Measurements from ENCODE around the gene COL4A3.

COL4A3 gene

GRCh38 chr2:227192491-227192890 is 28.1 kb downstream of the COL4A3 start:
- Histone ChIP-seq H3K18ac (ENCODE audit: low read depth in 1 of 2, low read length in 2 of 2) (no peak overlapping the region), H2BK12ac (ENCODE audit: low read length in 2 of 2) (no peak overlapping the region), H3K27me3 (ENCODE audit: control insufficient read depth in 1 of 2, insufficient read depth in 1 of 2, low read length in 2 of 2) (no peaks in the 10 kb centered on the region), H2AK5ac (ENCODE audit: low read length, severe bottlenecking) (peak overlapping the region; percentile 27), H3K4me2 (ENCODE audit: low read length, poor library complexity, severe bottlenecking) (no peak overlapping the region), H2BK15ac (ENCODE audit: low read depth, poor library complexity, severe bottlenecking) (no peak overlapping the region), H3K9me3 (ENCODE audit: control insufficient read depth, low read length) (no peaks in the 10 kb centered on the region), H3K4me1 (ENCODE audit: control insufficient read depth, insufficient read depth, low read depth, low read length) (no peaks in the 10 kb centered on the region), H3K14ac (ENCODE audit: low read length in 2 of 2) (no peak overlapping the region), H2AFZ (ENCODE audit: low read depth, low read length) (no peak overlapping the region), H4K8ac (ENCODE audit: low read length) (no peak overlapping the region), H3K9ac (ENCODE audit: low read length) (no peak overlapping the region), H3K27ac (ENCODE audit: low read length, poor library complexity, severe bottlenecking) (no peak overlapping the region), H4K91ac (ENCODE audit: low read length) (no peak overlapping the region), H2BK5ac (ENCODE audit: low read depth, low read length, poor library complexity, severe bottlenecking) (no peak overlapping the region), H3K4ac (ENCODE audit: low read depth in 1 of 2, low read length in 2 of 2) (no peak overlapping the region), H3K4me3 (ENCODE audit: insufficient read depth in 1 of 2, low read depth in 1 of 2, low read length in 2 of 2) (no peak overlapping the region), H3K23ac (ENCODE audit: low read length in 2 of 2) (no peak overlapping the region), H2BK120ac (ENCODE audit: low read depth, low read length) (no peak overlapping the region), H3K79me1 (replicated peaks; ENCODE audit: low read length, poor library complexity, severe bottlenecking) (no peaks in the 10 kb centered on the region), H3K36me3 (ENCODE audit: control insufficient read depth in 1 of 2, insufficient read depth in 2 of 2, low read depth in 1 of 2, low read length in 2 of 2) (no peaks in the 10 kb centered on the region)
- 100% methylated on average over 1 of the region's 3 CpGs for WGBS
- no peak for DNase-seq

GRCh38 chr2:227194219-227194618 is 29.8 kb downstream of the COL4A3 start:
- Histone ChIP-seq H3K79me1 (replicated peaks; ENCODE audit: low read length, poor library complexity, severe bottlenecking) (no peaks in the 10 kb centered on the region), H2AFZ (ENCODE audit: low read depth, low read length) (no peak overlapping the region), H3K9ac (ENCODE audit: low read length) (no peak overlapping the region), H2BK15ac (ENCODE audit: low read depth, poor library complexity, severe bottlenecking) (no peak overlapping the region), H3K4ac (ENCODE audit: low read depth in 1 of 2, low read length in 2 of 2) (no peak overlapping the region), H3K4me3 (ENCODE audit: insufficient read depth in 1 of 2, low read depth in 1 of 2, low read length in 2 of 2) (no peak overlapping the region), H3K14ac (ENCODE audit: low read length in 2 of 2) (no peak overlapping the region), H3K27ac (ENCODE audit: low read length, poor library complexity, severe bottlenecking) (no peak overlapping the region), H3K9me3 (ENCODE audit: control insufficient read depth, low read length) (no peaks in the 10 kb centered on the region), H2AK5ac (ENCODE audit: low read length, severe bottlenecking) (no peak overlapping the region), H4K91ac (ENCODE audit: low read length) (no peak overlapping the region), H2BK5ac (ENCODE audit: low read depth, low read length, poor library complexity, severe bottlenecking) (no peak overlapping the region), H3K4me1 (ENCODE audit: control insufficient read depth, insufficient read depth, low read depth, low read length) (no peaks in the 10 kb centered on the region), H3K36me3 (ENCODE audit: control insufficient read depth in 1 of 2, insufficient read depth in 2 of 2, low read depth in 1 of 2, low read length in 2 of 2) (no peaks in the 10 kb centered on the region), H3K27me3 (ENCODE audit: control insufficient read depth in 1 of 2, insufficient read depth in 1 of 2, low read length in 2 of 2) (no peaks in the 10 kb centered on the region), H4K8ac (ENCODE audit: low read length) (no peak overlapping the region), H3K18ac (ENCODE audit: low read depth in 1 of 2, low read length in 2 of 2) (no peak overlapping the region), H3K4me2 (ENCODE audit: low read length, poor library complexity, severe bottlenecking) (no peak overlapping the region), H2BK12ac (ENCODE audit: low read length in 2 of 2) (no peak overlapping the region), H2BK120ac (ENCODE audit: low read depth, low read length) (no peak overlapping the region), H3K23ac (ENCODE audit: low read length in 2 of 2) (no peak overlapping the region)
- WGBS, result 100% methylated on average over 1 of the region's 2 CpGs
- DNase-seq, result no peak

GRCh38 chr2:227198866-227199265 is 34.4 kb downstream of the COL4A3 start:
- no peak overlapping the region for H4K91ac ChIP-seq (ENCODE audit: low read length)
- H2AFZ ChIP-seq (ENCODE audit: low read depth, low read length), result no peak overlapping the region
- H3K18ac ChIP-seq (ENCODE audit: low read depth in 1 of 2, low read length in 2 of 2), result no peak overlapping the region
- H3K9ac ChIP-seq (ENCODE audit: low read length), result no peak overlapping the region
- H3K9me3 ChIP-seq (ENCODE audit: control insufficient read depth, low read length), result no peaks in the 10 kb centered on the region
- H3K4ac ChIP-seq (ENCODE audit: low read depth in 1 of 2, low read length in 2 of 2), result no peak overlapping the region
- H2BK12ac ChIP-seq (ENCODE audit: low read length in 2 of 2), result no peak overlapping the region
- no peak for DNase-seq
- no peaks in the 10 kb centered on the region for H3K79me1 ChIP-seq (replicated peaks; ENCODE audit: low read length, poor library complexity, severe bottlenecking)
- H3K36me3 ChIP-seq (ENCODE audit: control insufficient read depth in 1 of 2, insufficient read depth in 2 of 2, low read depth in 1 of 2, low read length in 2 of 2), result no peaks in the 10 kb centered on the region
- H2BK120ac ChIP-seq (ENCODE audit: low read depth, low read length), result no peak overlapping the region
- no peak overlapping the region for H2BK15ac ChIP-seq (ENCODE audit: low read depth, poor library complexity, severe bottlenecking)
- no peak overlapping the region for H4K8ac ChIP-seq (ENCODE audit: low read length)
- H2AK5ac ChIP-seq (ENCODE audit: low read length, severe bottlenecking), result no peak overlapping the region
- H3K23ac ChIP-seq (ENCODE audit: low read length in 2 of 2), result no peak overlapping the region
- no peak overlapping the region for H2BK5ac ChIP-seq (ENCODE audit: low read depth, low read length, poor library complexity, severe bottlenecking)
- H3K4me2 ChIP-seq (ENCODE audit: low read length, poor library complexity, severe bottlenecking), result no peak overlapping the region
- no peaks in the 10 kb centered on the region for H3K27me3 ChIP-seq (ENCODE audit: control insufficient read depth in 1 of 2, insufficient read depth in 1 of 2, low read length in 2 of 2)
- no peaks in the 10 kb centered on the region for H3K4me1 ChIP-seq (ENCODE audit: control insufficient read depth, insufficient read depth, low read depth, low read length)
- H3K14ac ChIP-seq (ENCODE audit: low read length in 2 of 2), result no peak overlapping the region
- WGBS, result 82% methylated on average over 3 of the region's 3 CpGs
- H3K4me3 ChIP-seq (ENCODE audit: insufficient read depth in 1 of 2, low read depth in 1 of 2, low read length in 2 of 2), result no peak overlapping the region
- no peak overlapping the region for H3K27ac ChIP-seq (ENCODE audit: low read length, poor library complexity, severe bottlenecking)

- Histone ChIP-seq H2BK120ac (ENCODE audit: low read depth, low read length) (no peak overlapping the region), H2AFZ (ENCODE audit: low read depth, low read length) (no peak overlapping the region), H2BK15ac (ENCODE audit: low read depth, poor library complexity, severe bottlenecking) (no peak overlapping the region), H3K4me3 (ENCODE audit: insufficient read depth in 1 of 2, low read depth in 1 of 2, low read length in 2 of 2) (no peak overlapping the region), H3K79me1 (replicated peaks; ENCODE audit: low read length, poor library complexity, severe bottlenecking) (no peaks in the 10 kb centered on the region), H3K4me2 (ENCODE audit: low read length, poor library complexity, severe bottlenecking) (no peak overlapping the region), H2AK5ac (ENCODE audit: low read length, severe bottlenecking) (no peak overlapping the region), H3K36me3 (ENCODE audit: control insufficient read depth in 1 of 2, insufficient read depth in 2 of 2, low read depth in 1 of 2, low read length in 2 of 2) (no peaks in the 10 kb centered on the region), H3K27me3 (ENCODE audit: control insufficient read depth in 1 of 2, insufficient read depth in 1 of 2, low read length in 2 of 2) (no peaks in the 10 kb centered on the region), H2BK12ac (ENCODE audit: low read length in 2 of 2) (no peak overlapping the region), H3K27ac (ENCODE audit: low read length, poor library complexity, severe bottlenecking) (no peak overlapping the region), H3K14ac (ENCODE audit: low read length in 2 of 2) (no peak overlapping the region), H3K9me3 (ENCODE audit: control insufficient read depth, low read length) (no peaks in the 10 kb centered on the region), H3K23ac (ENCODE audit: low read length in 2 of 2) (no peak overlapping the region), H2BK5ac (ENCODE audit: low read depth, low read length, poor library complexity, severe bottlenecking) (no peak overlapping the region), H3K4ac (ENCODE audit: low read depth in 1 of 2, low read length in 2 of 2) (no peak overlapping the region), H3K18ac (ENCODE audit: low read depth in 1 of 2, low read length in 2 of 2) (no peak overlapping the region), H3K4me1 (ENCODE audit: control insufficient read depth, insufficient read depth, low read depth, low read length) (no peaks in the 10 kb centered on the region), H3K9ac (ENCODE audit: low read length) (no peak overlapping the region), H4K91ac (ENCODE audit: low read length) (no peak overlapping the region), H4K8ac (ENCODE audit: low read length) (no peak overlapping the region)
- WGBS, result 100% methylated on average over 1 of the region's 2 CpGs
- DNase-seq, result no peak
Observed at GRCh38 chr2:227201771-227202170, 37.3 kb downstream of the COL4A3 start.

Measured in mesenchymal stem cell (in vitro differentiated cells and primary cell).